ENCODE results near the gene CAPN12.

CAPN12 gene

DNA sequence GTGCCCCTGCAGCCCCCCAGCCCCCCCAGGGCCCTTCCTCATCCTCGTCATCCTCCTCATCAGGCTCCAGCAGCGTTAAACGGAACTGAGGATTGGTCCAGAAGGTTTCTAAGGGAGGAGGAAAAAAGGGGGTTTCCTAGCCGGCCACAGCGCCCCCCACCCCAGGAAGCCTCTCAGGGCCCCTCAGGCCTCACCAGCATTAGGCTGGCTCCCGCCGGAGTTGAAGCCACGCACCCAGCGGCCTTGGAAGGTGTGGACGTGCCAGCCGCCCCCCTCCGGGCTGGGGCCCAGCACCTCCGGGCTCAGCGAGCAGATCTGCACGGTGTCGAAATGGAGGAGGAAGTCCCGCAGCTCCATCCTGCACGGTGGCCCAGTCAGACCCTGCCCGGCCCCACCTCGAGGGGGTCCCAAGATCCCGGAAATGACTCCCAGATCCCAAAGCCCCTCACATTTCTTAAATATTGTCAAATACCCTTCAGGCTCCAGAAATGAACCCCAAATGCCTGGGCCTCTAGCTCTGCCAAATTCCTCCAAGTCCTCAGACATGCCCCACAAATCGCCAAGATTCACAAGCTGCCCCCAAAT lies 6.9 kb downstream of the CAPN12 start:
- no peak for DNase-seq

- DNase-seq, result no peak
These were observed 7.6 kb downstream of the CAPN12 start for GRCh38 chr19:38736413-38737280.

GRCh38 chr19:38736036-38736412 lies 8.2 kb downstream of the CAPN12 start:
- DNase-seq, result no peak

GRCh38 chr19:38735257-38735686 lies 9.0 kb downstream of the CAPN12 start:
- no peak for DNase-seq

DNA sequence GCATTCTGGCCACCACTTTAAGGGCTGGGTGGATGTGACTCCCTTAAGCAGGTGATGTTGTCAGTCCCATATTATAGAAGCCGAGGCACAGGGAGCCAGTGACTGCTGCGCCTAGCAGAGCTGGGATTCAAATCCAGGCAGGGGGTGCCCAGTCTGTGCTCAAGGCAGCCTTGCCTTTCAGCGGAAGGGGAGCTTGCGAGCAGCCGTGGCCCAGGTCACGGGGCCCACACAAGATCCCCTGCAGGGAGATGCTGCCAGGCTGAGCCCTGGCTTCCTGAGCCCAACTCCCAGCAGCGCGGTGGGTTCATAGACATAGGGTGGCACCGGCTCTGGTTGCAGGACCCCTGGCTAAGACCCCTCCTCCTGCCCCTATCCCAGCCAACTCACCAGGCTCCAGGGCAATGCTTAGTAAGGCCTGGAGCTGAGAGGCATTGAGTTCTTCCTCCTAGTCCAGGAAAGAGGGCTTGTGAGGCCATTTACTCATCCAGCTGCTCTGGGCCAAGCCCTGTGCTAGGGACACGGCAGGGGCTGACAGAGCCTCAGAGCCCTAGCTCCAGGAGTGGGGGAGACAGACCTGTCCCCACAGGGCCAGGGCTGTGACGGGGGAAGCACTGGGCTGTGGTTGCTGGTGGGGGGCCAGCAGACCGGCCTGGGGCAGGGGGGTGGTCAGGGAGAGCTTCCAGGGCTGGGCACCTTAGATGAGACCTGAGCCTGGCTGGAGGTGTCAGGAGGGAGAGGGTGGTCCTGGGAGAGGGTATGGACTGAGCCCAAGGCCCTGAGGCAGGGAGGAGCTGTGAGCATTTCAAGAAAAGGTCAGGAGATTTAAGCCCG lies 9.6 kb downstream of the CAPN12 start:
- peak; percentile 4 for DNase-seq

GRCh38 chr19:38734176-38734425 lies 10.2 kb downstream of the CAPN12 start:
- DNase-seq, result no peak

GRCh38 chr19:38733493-38734175 lies 10.6 kb downstream of the CAPN12 start:
- DNase-seq, result no peak

GRCh38 chr19:38733241-38733492 lies 11.1 kb downstream of the CAPN12 start:
- no peak for DNase-seq

- DNase-seq, result peak; percentile 58
These were observed 12.5 kb downstream of the CAPN12 start for GRCh38 chr19:38731654-38732301.

GRCh38 chr19:38730731-38731589 lies 13.3 kb downstream of the CAPN12 start:
- no peak for DNase-seq

- no peak for DNase-seq
These were observed 13.9 kb downstream of the CAPN12 start for GRCh38 chr19:38730470-38730730.

DNA sequence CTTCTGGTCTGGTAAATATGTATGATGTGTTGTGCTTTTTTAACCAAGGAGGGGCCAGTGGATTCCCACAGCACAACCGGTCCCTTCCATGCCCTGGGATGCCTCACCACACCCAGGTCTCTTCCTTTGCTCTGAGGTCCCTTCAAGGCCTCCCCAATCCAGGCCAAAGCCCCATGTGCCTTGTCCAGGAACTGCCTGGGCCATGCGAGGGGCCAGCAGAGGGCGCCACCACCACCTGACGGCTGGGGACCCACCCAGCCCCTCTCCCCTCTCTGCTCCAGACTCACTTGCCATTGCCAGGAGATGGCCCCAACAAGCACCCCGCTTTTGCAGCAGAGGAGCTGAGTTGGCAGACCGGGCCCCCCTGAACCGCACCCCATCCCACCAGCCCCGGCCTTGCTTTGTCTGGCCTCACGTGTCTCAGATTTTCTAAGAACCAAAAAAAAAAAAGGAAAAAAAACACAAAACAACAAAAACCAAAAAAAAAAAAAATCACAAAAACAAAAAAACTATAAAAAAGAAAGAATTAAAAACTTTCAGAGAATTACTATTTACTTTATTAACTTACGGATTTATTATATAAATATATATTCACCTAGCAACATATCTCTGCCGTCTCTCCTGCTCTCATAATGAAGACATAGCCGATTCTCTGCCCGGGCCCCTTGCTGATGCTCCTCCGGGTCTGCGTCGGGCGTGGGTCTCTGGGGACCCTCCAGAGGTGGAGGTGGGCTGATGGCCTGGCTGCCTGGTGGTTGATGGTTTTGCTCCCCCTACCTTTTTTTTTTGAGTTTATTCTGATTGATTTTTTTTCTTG lies 14.4 kb downstream of the CAPN12 start:
- DNase-seq, result peak; percentile 17

DNA sequence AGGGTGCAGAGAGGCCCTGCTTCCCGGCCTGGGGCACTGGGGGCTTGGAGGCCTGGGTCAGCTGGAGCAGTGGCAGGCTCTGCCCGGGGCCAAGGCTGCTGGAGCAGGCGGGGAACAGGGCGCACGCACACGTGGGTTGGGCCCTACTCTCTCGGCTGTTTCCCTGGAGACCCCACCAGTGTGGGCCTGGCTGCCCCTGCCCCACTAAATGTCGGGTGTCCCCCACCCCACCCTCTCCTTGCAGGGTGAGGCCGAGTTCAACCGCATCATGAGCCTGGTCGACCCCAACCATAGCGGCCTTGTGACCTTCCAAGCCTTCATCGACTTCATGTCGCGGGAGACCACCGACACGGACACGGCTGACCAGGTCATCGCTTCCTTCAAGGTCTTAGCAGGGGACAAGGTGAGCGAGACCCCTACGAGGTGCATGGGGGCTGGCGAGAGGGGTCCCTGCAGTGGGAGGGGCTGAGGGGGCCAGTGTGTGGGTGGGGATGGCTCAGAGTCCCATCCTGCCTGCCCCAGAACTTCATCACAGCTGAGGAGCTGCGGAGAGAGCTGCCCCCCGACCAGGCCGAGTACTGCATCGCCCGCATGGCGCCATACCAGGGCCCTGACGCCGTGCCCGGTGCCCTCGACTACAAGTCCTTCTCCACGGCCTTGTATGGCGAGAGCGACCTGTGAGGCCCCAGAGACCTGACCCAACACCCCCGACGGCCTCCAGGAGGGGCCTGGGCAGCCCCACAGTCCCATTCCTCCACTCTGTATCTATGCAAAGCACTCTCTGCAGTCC lies 15.3 kb downstream of the CAPN12 start:
- no peak for DNase-seq

- DNase-seq, result no peak
These were observed 16.2 kb downstream of the CAPN12 start for GRCh38 chr19:38727868-38728660.

DNA sequence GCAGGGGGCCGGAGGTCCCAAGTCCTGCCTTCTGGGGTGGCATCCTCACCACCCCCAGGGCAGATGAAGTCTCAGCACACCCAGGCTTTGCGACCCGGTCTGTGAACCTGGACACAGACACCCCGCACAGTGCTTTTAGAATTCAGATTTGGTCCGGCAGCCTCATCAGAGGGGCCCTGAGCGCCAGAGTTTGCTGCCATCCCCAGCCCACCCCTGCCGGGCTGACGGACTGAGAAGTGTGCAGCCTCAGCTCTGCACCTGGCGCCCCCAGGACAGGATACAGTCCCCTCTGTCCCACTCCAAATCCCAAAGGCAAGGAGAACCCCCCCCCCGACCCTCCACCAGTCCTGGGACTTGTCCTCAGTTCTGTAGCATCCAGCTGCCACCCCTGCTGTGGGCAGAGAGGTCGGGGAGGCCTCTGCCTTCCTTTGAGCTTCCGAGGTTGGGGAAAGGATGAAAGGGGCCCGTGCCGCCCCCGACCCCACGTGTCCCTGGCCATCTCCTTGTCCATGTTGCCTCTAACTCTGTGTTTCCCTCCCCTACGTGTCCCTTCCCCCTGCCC lies 16.9 kb downstream of the CAPN12 start:
- no peak for DNase-seq

DNA sequence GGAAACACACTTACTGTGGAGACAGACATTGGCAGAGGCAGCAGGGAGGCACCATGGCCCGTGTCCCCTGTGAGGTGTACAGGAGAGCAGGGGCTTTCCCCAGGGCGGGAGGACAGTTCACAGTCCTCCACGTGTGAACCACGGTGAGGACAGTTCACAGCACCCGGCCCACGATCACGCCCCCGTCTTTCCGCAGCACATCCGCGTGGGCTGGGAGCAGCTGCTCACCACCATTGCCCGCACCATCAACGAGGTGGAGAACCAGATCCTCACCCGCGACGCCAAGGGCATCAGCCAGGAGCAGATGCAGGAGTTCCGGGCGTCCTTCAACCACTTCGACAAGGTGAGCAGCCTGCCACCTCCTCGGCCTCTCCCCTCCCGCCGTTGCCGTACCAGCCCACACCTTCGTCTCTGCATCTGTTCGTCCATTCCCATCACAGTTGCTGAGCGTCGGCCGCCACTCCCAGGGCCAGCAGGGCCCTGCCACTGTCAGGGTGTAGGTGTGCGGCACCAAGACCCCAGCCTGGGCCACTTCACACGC lies 17.4 kb downstream of the CAPN12 start:
- no peak for DNase-seq

- no peak for DNase-seq
These were observed 18.0 kb downstream of the CAPN12 start for GRCh38 chr19:38726284-38726673.

DNA sequence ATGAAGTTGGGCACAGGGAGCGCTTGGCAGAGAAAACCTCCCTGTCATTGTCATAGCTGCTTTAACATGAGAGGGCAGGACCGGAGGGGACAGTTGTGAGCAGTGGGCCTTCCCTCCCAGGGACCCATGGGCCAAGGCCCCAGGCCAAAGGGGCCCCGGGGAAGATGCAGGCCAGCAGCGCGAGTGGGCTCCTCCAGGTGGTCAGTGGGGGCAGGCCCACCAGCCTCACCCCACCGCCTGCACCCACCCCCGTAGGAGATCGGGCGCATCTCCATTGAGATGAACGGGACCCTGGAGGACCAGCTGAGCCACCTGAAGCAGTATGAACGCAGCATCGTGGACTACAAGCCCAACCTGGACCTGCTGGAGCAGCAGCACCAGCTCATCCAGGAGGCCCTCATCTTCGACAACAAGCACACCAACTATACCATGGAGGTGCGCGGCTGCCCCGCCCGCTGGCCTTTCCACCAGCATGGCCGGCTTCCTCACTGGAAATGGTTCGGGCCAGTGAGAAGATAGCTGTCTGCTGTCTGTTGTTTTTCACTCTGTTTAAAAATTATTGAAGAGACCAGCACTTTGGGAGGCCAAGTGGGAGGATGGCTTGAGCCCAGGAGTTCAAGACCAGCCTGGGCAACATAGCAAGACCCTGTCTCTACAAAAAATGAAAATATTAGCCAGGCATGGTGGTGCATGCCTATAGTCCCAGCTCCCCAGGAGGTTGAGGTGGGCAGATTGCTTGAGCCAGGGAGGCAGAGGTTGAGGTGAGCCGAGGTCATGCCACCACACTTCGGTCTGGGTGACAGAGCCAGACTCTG lies 18.6 kb downstream of the CAPN12 start:
- no peak for DNase-seq

All from NCI-H510A treated with DMSO at 0.1 percent for 48 hours (cell line).